Upper lobe of right lung (tissue), 1 donor: ENCODE measurements around the gene MTHFS. TPM values are rescaled to one million over a fixed set of nuclear protein-coding genes. Genes with fewer than 3 reads are reported as not detected.

Experiments
- ATAC-seq: fragments of 200-7000 bp; cut with Tn5 transposase; one replicate; pipeline ENCODE4 v1.9.1; 2020; ENCODE audit warnings: mild to moderate bottlenecking, moderate library complexity
- DNase-seq: peaks from one replicate; pipeline ENCODE4 v3.0.0-alpha.2; 2020
- H3K27ac ChIP-seq: fragments of 200-600 bp; one replicate; pipeline ENCODE4 v1.8.0; 2022
- H3K27me3 ChIP-seq: fragments of 200-600 bp; one replicate; pipeline ENCODE4 v1.8.0; 2022; ENCODE audit warnings: mild to moderate bottlenecking
- H3K36me3 ChIP-seq: fragments of 200-600 bp; one replicate; pipeline ENCODE4 v1.8.0; 2022
- H3K4me1 ChIP-seq: fragments of 200-600 bp; one replicate; pipeline ENCODE4 v1.8.0; 2022
- H3K4me3 ChIP-seq: fragments of 200-600 bp; one replicate; pipeline ENCODE4 v1.8.0; 2022; ENCODE audit warnings: mild to moderate bottlenecking
- H3K9me3 ChIP-seq: fragments of 200-600 bp; one replicate; pipeline ENCODE4 v1.8.0; 2022
- intact Hi-C: fragments of 100-400 bp; cut with DNase I; formaldehyde crosslinking; loops from one replicate; pipeline ENCODE4 v1.11.0; 2022
- total RNA-seq: library from RNA; stranded (reverse); fragmentation: NEBNext Ultra II Directional; extraction: Animal tissue kit (Norgen Biotek cat#: 25700); gene quantifications from one replicate; pipeline ENCODE4 v1.2.1, GENCODE V29; 2021
- TF ChIP-seq, protein P1 (sequence below): fragments of 200-600 bp; IDR thresholded peaks from one replicate; pipeline ENCODE4 v1.8.0; 2022; ENCODE audit warnings: antibody characterized with exemption
- donor health status: DM: no; HTN: yes; CAD: no; lungs with severe emphysema.

The MTHFS gene
- total RNA-seq, 1 donor from 2014 or later, result 40.4 TPM

DNA sequence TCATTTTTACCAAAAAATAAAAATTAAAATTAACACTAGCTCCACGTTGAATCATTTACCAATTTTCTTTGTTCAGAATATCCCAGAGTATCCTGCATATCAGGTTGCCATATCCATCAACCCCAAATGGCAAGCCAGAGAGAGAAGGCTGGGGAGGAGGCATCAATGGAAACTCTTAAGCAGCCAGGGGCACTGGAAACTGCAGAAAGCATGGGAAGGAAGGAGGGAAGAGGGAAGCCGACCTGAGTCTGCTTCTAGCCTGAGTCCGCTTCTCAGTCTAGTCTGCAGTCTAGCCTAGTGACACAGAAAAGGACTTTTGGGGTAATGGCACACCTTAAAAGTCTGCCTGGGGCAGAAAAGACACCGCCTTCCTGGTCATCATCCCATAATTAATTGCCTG is 1.6 kb upstream of the MTHFS start:
- peak overlapping the region; percentile 96 for H3K27ac ChIP-seq
- no peak for DNase-seq
- no peaks in the 10 kb centered on the region for H3K27me3 ChIP-seq
- no peaks in the 10 kb centered on the region for H3K36me3 ChIP-seq
- peaks cover 19% of the 10 kb centered on the region for H3K4me1 ChIP-seq
- H3K4me3 ChIP-seq, result no peak overlapping the region
- TF ChIP-seq, protein P1, sequence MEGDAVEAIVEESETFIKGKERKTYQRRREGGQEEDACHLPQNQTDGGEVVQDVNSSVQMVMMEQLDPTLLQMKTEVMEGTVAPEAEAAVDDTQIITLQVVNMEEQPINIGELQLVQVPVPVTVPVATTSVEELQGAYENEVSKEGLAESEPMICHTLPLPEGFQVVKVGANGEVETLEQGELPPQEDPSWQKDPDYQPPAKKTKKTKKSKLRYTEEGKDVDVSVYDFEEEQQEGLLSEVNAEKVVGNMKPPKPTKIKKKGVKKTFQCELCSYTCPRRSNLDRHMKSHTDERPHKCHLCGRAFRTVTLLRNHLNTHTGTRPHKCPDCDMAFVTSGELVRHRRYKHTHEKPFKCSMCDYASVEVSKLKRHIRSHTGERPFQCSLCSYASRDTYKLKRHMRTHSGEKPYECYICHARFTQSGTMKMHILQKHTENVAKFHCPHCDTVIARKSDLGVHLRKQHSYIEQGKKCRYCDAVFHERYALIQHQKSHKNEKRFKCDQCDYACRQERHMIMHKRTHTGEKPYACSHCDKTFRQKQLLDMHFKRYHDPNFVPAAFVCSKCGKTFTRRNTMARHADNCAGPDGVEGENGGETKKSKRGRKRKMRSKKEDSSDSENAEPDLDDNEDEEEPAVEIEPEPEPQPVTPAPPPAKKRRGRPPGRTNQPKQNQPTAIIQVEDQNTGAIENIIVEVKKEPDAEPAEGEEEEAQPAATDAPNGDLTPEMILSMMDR, result no peak
- H3K9me3 ChIP-seq, result no peaks in the 10 kb centered on the region
- ATAC-seq, result no peak
- intact Hi-C loops, result no loop called here

DNA sequence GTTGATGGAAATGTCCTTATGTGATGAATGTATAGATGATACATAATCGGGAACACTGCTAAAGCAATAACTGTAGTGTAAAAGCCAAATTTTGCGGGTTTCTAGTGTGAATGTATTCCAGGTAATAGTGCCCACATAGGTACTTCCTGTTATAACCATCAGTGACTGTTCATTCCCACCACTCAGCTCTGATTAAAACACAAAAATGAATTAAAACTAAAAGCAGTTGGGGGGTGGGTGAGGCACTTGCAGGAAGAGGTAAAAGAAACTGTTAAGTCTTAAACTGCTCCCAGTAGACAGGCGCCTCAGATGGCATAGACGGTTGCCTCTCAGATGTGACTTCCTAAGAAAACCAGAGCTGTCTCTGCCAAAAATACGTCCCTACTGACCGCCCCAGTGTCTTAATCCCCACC is 893 bp upstream of the MTHFS start:
- intact Hi-C loops, result no loop called here
- Histone ChIP-seq H3K4me3 (peak overlapping the region; percentile 79), H3K27ac (peak overlapping the region; percentile 96), H3K4me1 (peaks cover 19% of the 10 kb centered on the region), H3K9me3 (no peaks in the 10 kb centered on the region), H3K27me3 (no peaks in the 10 kb centered on the region), H3K36me3 (no peaks in the 10 kb centered on the region)
- TF ChIP-seq, protein P1, result no peak
- no peak for DNase-seq
- no peak for ATAC-seq

DNA sequence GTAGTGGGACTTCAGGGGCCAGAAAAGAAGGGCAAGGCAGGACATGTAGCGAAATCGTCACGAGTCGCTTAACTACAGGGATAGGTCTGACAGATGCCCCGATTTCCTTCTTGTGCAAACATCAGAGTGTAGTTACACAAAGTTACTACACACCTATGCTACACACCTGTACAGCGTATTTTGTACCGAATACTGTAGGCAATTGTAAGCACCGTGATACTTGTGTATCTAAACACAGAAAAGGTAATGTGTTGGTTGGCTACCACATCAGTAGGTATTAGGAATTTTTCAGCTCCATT is 515 bp upstream of the MTHFS start:
- Histone ChIP-seq H3K27ac (peak overlapping the region; percentile 96), H3K4me1 (peaks cover 19% of the 10 kb centered on the region), H3K4me3 (peak overlapping the region; percentile 79), H3K36me3 (no peaks in the 10 kb centered on the region), H3K9me3 (no peaks in the 10 kb centered on the region), H3K27me3 (no peaks in the 10 kb centered on the region)
- DNase-seq (no peak), ATAC-seq (no peak)
- TF ChIP-seq, protein P1, result no peak
- intact Hi-C loops, result no loop called here

DNA sequence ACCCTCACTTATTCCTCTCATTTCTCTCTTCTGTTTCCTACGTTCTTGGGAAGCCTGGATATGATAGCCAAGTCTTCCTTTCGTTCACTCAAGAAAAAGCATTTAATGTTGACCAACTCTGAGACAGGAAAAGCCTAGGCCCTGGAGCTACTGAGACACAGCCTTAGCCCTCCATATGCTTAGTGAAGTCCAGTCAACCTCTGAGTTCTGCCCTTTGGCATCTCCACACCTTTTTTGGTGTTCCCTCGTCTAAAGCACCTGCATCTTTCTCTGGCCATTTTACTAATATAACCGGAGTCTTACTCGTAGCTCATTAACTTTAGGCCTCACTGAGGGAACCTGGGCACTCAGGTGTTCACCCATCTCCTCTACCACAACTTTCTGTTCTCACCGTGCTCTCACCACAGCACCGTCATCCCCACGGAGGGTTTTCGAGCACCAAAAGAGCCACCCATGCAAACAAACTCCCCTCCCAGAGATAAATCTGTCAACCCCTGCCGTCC is 632 bp downstream of the MTHFS start:
- intact Hi-C loops, result no loop called here
- TF ChIP-seq, protein P1, result no peak
- ATAC-seq (peak; percentile 2), DNase-seq (no peak)
- Histone ChIP-seq H3K27ac (peak overlapping the region; percentile 96), H3K9me3 (no peaks in the 10 kb centered on the region), H3K36me3 (no peaks in the 10 kb centered on the region), H3K27me3 (no peaks in the 10 kb centered on the region), H3K4me3 (peak overlapping the region; percentile 79), H3K4me1 (peaks cover 19% of the 10 kb centered on the region)

DNA sequence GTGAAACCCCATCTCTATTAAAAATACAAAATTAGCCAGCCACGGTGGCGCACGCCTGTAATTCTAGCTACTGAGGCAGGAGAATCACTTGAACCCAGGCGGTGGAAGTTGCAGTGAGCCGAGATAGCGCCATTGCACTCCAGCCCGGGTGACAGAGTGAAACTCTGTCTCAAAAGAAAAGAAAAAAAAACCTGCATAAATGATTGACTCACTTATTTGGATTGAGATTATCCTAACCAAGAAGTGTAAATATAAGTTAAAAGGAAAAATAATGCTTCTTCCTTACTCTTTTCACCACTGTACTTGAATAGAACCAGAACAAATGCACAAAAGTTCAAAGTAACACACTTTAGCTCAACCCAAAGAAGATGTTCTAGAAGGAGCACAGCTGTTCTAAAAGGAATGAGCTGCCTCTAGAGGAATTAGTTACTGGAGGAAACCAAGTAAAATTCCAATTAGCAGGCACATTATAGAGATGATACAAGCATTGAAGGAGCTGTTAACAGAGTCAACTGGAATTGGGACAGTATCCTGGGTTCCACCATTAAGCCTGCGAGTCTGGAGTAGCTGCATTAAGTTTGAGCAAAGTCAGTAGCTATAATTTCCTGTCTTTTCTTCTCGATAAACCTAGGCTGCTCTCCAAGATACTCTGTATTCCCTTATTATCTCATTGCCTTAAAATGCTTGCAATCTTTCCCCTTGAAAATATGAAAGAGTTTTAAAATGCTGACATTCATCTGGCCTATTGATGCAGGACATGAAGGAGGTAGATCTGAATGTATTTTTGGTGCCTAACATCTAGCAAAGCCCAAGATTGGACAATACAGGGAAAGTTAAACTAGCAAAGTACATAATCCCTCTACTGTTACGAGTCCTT is 9.5 kb downstream of the MTHFS start:
- DNase-seq (no peak), ATAC-seq (no peak)
- H3K27ac ChIP-seq, result no peak overlapping the region
- TF ChIP-seq, protein P1, result no peak
- intact Hi-C loops, result no loop called here
- H3K9me3 ChIP-seq, result no peaks in the 10 kb centered on the region
- no peak overlapping the region for H3K4me3 ChIP-seq
- H3K27me3 ChIP-seq, result no peaks in the 10 kb centered on the region
- peaks cover 57% of the 10 kb centered on the region for H3K36me3 ChIP-seq
- H3K4me1 ChIP-seq, result no peaks in the 10 kb centered on the region
